22Rv1 (cell line): ENCODE results near the gene KCNK18.

Source experiments
- CTCF ChIP-seq: fragments of 450-650 bp; IDR thresholded peaks from 2 replicates; pipeline ENCODE4 v1.5.1; 2017; ENCODE audit warnings: mild to moderate bottlenecking
- ZFX ChIP-seq: fragments of 450-650 bp; IDR thresholded peaks from 2 replicates; pipeline ENCODE4 v1.6.1; 2017; ENCODE audit warnings: antibody characterized with exemption, borderline replicate concordance

- TF ChIP-seq CTCF (no peak), ZFX (no peak)
Measured at GRCh38 chr10:117159390-117159789, 37.9 kb upstream of the KCNK18 start.
